Choroid plexus epithelial cell (primary cell): Measurements from ENCODE around the gene INSM1.

Experiments
- DNase-seq: peaks from one replicate; pipeline ENCODE4 v3.0.0-alpha.2; 2010; ENCODE audit warnings: low read depth
- H3K4me3 ChIP-seq: 2 replicates; pipeline ENCODE4 v1.5.1; 2011; ENCODE audit warnings: low read depth, mild to moderate bottlenecking, control low read depth, low read length, moderate library complexity
- CTCF ChIP-seq: conservative IDR thresholded peaks from 2 replicates; pipeline ENCODE4 v1.5.1; 2011; ENCODE audit warnings: low read depth, mild to moderate bottlenecking, control low read depth, inconsistent platforms, low read length, moderate library complexity

The INSM1 gene

DNA sequence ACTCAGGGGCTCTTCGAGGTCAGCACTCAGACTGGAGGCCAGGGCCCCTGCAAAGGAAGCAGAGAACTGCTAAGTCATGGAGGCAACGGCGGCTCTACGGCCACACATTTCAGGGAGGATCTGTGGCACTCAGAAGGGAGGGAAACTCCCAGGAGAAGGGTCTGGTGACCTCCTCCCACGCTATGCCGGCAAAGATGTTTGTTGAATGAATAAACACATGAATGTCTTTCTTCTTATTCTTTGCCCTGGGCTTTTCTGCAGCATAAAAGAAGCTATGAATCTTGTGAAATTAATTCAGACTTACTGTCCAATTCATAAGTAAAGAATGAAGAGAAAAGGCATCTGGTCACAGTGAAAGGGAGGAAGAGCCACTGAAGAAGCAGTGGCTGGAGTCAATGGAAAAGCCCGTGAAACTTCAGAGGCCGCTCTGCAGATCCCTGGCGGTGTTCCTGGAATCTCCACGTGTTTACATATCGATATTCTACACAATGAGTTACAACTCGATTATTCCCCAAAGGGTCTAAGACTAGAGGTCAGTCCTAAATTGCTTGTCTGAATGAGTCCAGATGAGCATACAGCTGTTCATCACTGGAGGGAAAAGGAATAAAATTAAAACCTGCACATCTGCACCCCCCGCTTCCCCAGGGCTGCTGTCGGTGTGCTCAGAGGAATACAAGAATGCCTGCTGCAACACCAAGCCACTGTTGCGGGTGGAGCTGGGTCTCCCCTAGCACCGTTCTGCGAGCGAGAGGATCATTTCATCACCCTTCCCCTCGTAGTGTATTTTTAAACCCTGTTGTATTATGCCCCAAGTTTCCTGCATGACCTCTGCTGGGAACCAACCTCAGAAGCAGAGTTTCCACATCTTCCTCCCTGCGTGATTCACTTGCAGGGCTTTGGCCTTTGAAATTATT lies 25.6 kb downstream of the INSM1 start:
- DNase-seq: peak; percentile 69
- H3K4me3 ChIP-seq: no peak overlapping the region
- TF ChIP-seq CTCF: no peak

- no peak for DNase-seq
- H3K4me3 ChIP-seq: no peak overlapping the region
- TF ChIP-seq CTCF: no peak
Measured at GRCh38 chr20:20395087-20395486, 27.2 kb downstream of the INSM1 start.

DNA sequence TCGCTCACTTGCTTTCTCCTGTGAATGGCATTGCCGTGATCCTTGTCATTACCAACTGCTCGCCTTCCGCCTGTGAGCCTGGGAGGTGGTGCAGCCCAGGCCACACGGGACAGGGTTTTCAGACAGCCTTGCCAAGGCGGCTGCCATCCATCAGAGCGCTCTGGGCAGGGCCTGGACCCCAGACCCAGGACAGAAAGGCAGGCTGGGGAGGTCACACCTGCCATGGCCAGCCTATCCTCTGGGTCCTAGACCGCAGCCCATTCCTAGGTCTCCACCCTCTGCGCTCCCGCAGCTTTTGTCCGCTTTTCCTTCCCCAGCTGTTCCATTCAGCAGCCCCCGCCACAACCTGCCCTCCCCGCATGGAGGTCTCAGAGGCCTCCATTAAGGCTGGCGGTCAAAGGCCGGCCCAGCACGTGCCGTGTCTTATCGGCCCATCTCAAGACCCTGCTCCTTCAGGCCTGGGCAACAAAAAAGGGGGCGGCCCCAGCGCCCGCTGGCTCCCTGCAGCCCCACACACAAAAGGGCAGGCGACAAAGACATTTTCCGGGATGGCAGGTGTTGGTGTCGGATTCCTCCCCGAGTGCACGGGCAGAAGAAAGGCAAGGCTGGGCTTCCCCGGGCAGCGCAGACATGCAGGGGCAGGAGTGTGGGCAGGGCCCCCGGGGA lies 28.1 kb downstream of the INSM1 start:
- no peak for TF ChIP-seq CTCF
- DNase-seq: no peak
- no peak overlapping the region for H3K4me3 ChIP-seq

DNA sequence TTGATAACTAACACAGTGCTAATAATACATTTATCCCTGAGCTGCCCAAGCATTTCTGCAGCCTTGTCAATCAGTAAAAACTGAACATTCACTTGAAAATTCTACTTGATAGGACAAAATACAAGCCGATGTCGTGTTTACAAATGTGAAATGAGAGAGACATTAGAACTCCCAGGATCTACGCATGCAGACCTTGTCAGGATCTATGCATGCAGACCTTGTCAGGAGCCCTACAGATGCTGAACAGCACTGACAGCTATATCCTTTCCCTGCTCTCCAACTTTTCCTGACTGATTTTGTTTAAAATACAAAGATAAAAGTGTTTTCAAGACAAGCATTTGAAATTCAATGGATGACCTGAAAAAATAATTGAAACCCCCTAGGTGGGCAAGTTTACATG lies 28.9 kb downstream of the INSM1 start:
- no peak for TF ChIP-seq CTCF
- no peak overlapping the region for H3K4me3 ChIP-seq
- DNase-seq: no peak

- TF ChIP-seq CTCF: no peak
- no peak for DNase-seq
- no peak overlapping the region for H3K4me3 ChIP-seq
Measured at GRCh38 chr20:20398123-20398522, 30.2 kb downstream of the INSM1 start.

DNA sequence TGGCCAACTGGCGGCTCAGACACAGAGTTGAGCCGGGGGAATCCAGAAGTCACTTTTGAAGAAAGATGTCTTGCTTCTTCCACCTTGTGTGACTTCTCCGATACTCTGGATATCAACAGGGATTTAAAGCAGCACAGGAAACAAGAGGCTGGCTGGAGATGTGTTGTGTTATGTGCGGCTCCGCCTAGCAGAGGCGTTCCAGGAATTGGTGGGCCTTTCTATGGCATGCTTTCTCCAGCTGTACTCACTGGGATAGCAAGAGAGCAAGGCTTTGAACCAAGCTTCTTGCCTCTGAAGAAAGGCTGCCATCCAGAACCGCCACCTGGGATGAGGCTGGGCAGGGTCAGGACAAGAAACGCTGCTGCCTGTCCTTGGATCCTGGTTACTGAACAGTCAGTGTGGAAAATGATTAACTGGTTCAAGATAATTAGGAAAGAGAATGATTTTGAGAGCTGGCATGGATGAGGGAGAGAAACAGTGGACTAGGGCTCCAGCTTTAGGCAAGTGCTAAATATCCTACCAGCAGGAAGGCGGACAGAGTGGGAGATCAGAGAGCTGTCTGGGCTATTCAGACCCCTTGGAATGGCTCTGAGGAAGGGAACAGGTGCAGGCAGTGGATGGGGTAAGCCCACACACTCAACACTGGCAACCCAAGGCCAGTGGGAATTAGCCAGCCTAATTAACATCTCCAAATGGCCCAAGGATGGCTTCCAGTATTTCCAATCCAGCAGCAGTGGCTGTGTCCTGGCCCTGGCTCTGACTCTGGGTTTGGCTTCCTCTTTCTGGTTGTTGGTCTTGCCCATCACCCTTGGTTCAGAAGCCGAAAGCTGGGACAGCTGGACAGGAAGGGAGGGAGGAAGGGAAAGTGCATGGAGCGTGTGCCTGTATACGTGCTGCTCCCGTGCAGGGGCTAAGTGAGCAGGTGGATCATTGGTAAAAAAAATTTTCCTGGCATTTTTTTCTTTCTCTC lies 31.9 kb downstream of the INSM1 start:
- H3K4me3 ChIP-seq: no peak overlapping the region
- DNase-seq: no peak
- no peak for TF ChIP-seq CTCF
